ENCODE results near the gene ARSG.
"Not testable (repeated sequence)": the region's sequence is repeated elsewhere in the genome, so short reads cannot be mapped to it uniquely, and the experiment has no call there.

ARSG gene

GRCh38 chr17:68328676-68329075 lies 37.4 kb downstream of the ARSG start:
- DNase-seq (ENCODE audit: low read depth in 2 of 2): no peak

- no peak for DNase-seq (ENCODE audit: low read depth in 2 of 2)
Observed at GRCh38 chr17:68329331-68329730, 38.0 kb downstream of the ARSG start.

GRCh38 chr17:68331932-68332331 lies 40.6 kb downstream of the ARSG start:
- DNase-seq (ENCODE audit: low read depth in 2 of 2): not testable (repeated sequence)

- DNase-seq (ENCODE audit: low read depth in 2 of 2): no peak
Observed at GRCh38 chr17:68334393-68334792, 43.1 kb downstream of the ARSG start.

- DNase-seq (ENCODE audit: low read depth in 2 of 2): no peak
Observed at GRCh38 chr17:68341482-68341881, 50.2 kb downstream of the ARSG start.

GRCh38 chr17:68343976-68344375 lies 52.7 kb downstream of the ARSG start:
- no peak for DNase-seq (ENCODE audit: low read depth in 2 of 2)

- DNase-seq (ENCODE audit: low read depth in 2 of 2): no peak
Observed at GRCh38 chr17:68344701-68345136, 53.4 kb downstream of the ARSG start.

GRCh38 chr17:68346448-68346847 lies 55.2 kb downstream of the ARSG start:
- DNase-seq (ENCODE audit: low read depth in 2 of 2): no peak

- no peak for DNase-seq (ENCODE audit: low read depth in 2 of 2)
Observed at GRCh38 chr17:68347380-68347779, 56.1 kb downstream of the ARSG start.

- no peak for DNase-seq (ENCODE audit: low read depth in 2 of 2)
Observed at GRCh38 chr17:68349157-68349556, 57.9 kb downstream of the ARSG start.

GRCh38 chr17:68351395-68351794 lies 60.1 kb downstream of the ARSG start:
- peak; percentile 6 to 13 for DNase-seq (ENCODE audit: low read depth in 2 of 2)

- no peak for DNase-seq (ENCODE audit: low read depth in 2 of 2)
Observed at GRCh38 chr17:68352041-68352440, 60.7 kb downstream of the ARSG start.

- DNase-seq (ENCODE audit: low read depth in 2 of 2): not testable (repeated sequence)
Observed at GRCh38 chr17:68352671-68353070, 61.4 kb downstream of the ARSG start.

GRCh38 chr17:68353111-68353521 lies 61.8 kb downstream of the ARSG start:
- DNase-seq (ENCODE audit: low read depth in 2 of 2): no peak

GRCh38 chr17:68354311-68354710 lies 63.0 kb downstream of the ARSG start:
- peak; percentile 55 to 61 for DNase-seq (ENCODE audit: low read depth in 2 of 2)

GRCh38 chr17:68355108-68355507 lies 63.8 kb downstream of the ARSG start:
- not testable (repeated sequence) for DNase-seq (ENCODE audit: low read depth in 2 of 2)

GRCh38 chr17:68356520-68356919 lies 65.2 kb downstream of the ARSG start:
- DNase-seq (ENCODE audit: low read depth in 2 of 2): peak; percentile 38 to 41

GRCh38 chr17:68356949-68357455 lies 65.7 kb downstream of the ARSG start:
- DNase-seq (ENCODE audit: low read depth in 2 of 2): no peak

GRCh38 chr17:68357886-68358285 lies 66.6 kb downstream of the ARSG start:
- no peak for DNase-seq (ENCODE audit: low read depth in 2 of 2)

GRCh38 chr17:68359791-68360535 lies 68.7 kb downstream of the ARSG start:
- DNase-seq (ENCODE audit: low read depth in 2 of 2): no peak

- no peak for DNase-seq (ENCODE audit: low read depth in 2 of 2)
Observed at GRCh38 chr17:68365469-68365868, 74.2 kb downstream of the ARSG start.

- DNase-seq (ENCODE audit: low read depth in 2 of 2): no peak
Observed at GRCh38 chr17:68368387-68368786, 77.1 kb downstream of the ARSG start.

GRCh38 chr17:68375566-68375965 lies 84.3 kb downstream of the ARSG start:
- DNase-seq (ENCODE audit: low read depth in 2 of 2): no peak

- not testable (repeated sequence) for DNase-seq (ENCODE audit: low read depth in 2 of 2)
Observed at GRCh38 chr17:68376178-68376577, 84.9 kb downstream of the ARSG start.

All from fibroblast of skin of left quadriceps (primary cell).